Neural cell (in vitro differentiated cells): ENCODE results near the gene ZC3H7A. TPM values are rescaled to one million over a fixed set of nuclear protein-coding genes. Genes with fewer than 3 reads are reported as not detected.

Source experiments
- H2AFZ ChIP-seq: fragments of 200-600, 300-800 bp; sonication (generic), shearing (Covaris generic); 2 replicates; pipeline ENCODE4 v1.6.0; 2014; ENCODE audit warnings: low read depth, mild to moderate bottlenecking, antibody characterized with exemption, low read length, moderate library complexity
- H3F3A ChIP-seq: fragments of 200-600 bp; shearing (Covaris generic); 2 replicates; pipeline ENCODE4 v1.6.1; 2016; ENCODE audit warnings: mild to moderate bottlenecking, moderate library complexity, mixed read lengths, antibody characterized with exemption, low read length; ENCODE audit not compliant: insufficient read depth, poor library complexity, severe bottlenecking
- H3K27ac ChIP-seq: fragments of 200-600, 300-800 bp; sonication (generic), shearing (Covaris generic); 2 replicates; pipeline ENCODE4 v1.5.1; 2014; ENCODE audit warnings: mild to moderate bottlenecking, low read length, moderate library complexity
- H3K27me3 ChIP-seq: fragments of 300-800, 200-600 bp; sonication (generic), shearing (Covaris generic); 2 replicates; pipeline ENCODE4 v1.6.0; 2014; ENCODE audit warnings: mild to moderate bottlenecking, low read depth, low read length, moderate library complexity; ENCODE audit not compliant: insufficient read depth
- H3K36me3 ChIP-seq: fragments of 300-800, 200-600 bp; sonication (generic), shearing (Covaris generic); 2 replicates; pipeline ENCODE4 v1.5.1; 2014; ENCODE audit warnings: mild to moderate bottlenecking, antibody characterized with exemption, low read length, moderate library complexity; ENCODE audit not compliant: insufficient read depth
- H3K4me2 ChIP-seq: fragments of 300-800, 200-600 bp; sonication (generic), shearing (Covaris generic); 2 replicates; pipeline ENCODE4 v1.6.0; 2014; ENCODE audit warnings: mild to moderate bottlenecking, low read length
- H3K4me3 ChIP-seq: fragments of 300-800, 200-600 bp; sonication (generic), shearing (Covaris generic); 2 replicates; pipeline ENCODE4 v1.5.1; 2014; ENCODE audit warnings: mild to moderate bottlenecking, low read length, moderate library complexity
- H3K79me2 ChIP-seq: fragments of 200-600 bp; shearing (Covaris generic); replicated peaks from 2 replicates; pipeline ENCODE4 v1.6.0; 2014; ENCODE audit warnings: mild to moderate bottlenecking, low read length, moderate library complexity; ENCODE audit not compliant: insufficient read depth
- H3K9ac ChIP-seq: fragments of 300-800, 200-600 bp; sonication (generic), shearing (Covaris generic); 2 replicates; pipeline ENCODE4 v1.6.1; 2016; ENCODE audit warnings: mild to moderate bottlenecking, low read length, mixed read lengths
- H3K9me2 ChIP-seq: fragments of 200-600 bp; shearing (Covaris generic); 2 replicates; pipeline ENCODE4 v1.6.1; 2016; ENCODE audit warnings: mild to moderate bottlenecking, low read length, mixed read lengths; ENCODE audit not compliant: insufficient read depth
- H3K9me3 ChIP-seq: fragments of 200-600, 300-800 bp; sonication (generic), shearing (Covaris generic); 2 replicates; pipeline ENCODE4 v1.6.1; 2016; ENCODE audit warnings: mild to moderate bottlenecking, mixed run types, low read length, moderate library complexity, mixed read lengths
- H4K20me1 ChIP-seq: fragments of 200-600 bp; shearing (Covaris generic); 2 replicates; pipeline ENCODE4 v1.6.1; 2016; ENCODE audit warnings: mild to moderate bottlenecking, mixed run types; ENCODE audit not compliant: insufficient read depth
- EP300 ChIP-seq: fragments of 450-650 bp; conservative IDR thresholded peaks from 2 replicates; pipeline ENCODE4 v1.6.1; 2014; ENCODE audit warnings: antibody characterized with exemption, mild to moderate bottlenecking, moderate library complexity; ENCODE audit not compliant: poor library complexity, severe bottlenecking
- EZH2 ChIP-seq: fragments of 200-600, 300-800 bp; shearing (Covaris generic), sonication (generic); IDR thresholded peaks from 2 replicates; pipeline ENCODE4 v1.6.1; 2014; ENCODE audit warnings: antibody characterized with exemption, low read length, borderline replicate concordance, mild to moderate bottlenecking; ENCODE audit not compliant: insufficient read depth, poor library complexity, severe bottlenecking
- MXI1 ChIP-seq: fragments of 450-650 bp; conservative IDR thresholded peaks from 2 replicates; pipeline ENCODE4 v1.6.1; 2014; ENCODE audit warnings: antibody characterized with exemption, mild to moderate bottlenecking; ENCODE audit not compliant: poor library complexity, severe bottlenecking
- POLR2AphosphoS5 ChIP-seq: IDR thresholded peaks from 2 replicates; pipeline ENCODE4 v1.6.1; 2012
- RAD21 ChIP-seq: fragments of 450-650 bp; conservative IDR thresholded peaks from 2 replicates; pipeline ENCODE4 v1.6.1; 2014; ENCODE audit warnings: antibody characterized with exemption, mild to moderate bottlenecking, moderate library complexity
- SMC3 ChIP-seq: fragments of 450-650 bp; conservative IDR thresholded peaks from 2 replicates; pipeline ENCODE4 v1.6.1; 2014; ENCODE audit warnings: antibody characterized with exemption, mild to moderate bottlenecking, moderate library complexity; ENCODE audit not compliant: poor library complexity
- TAF1 ChIP-seq: IDR thresholded peaks from 2 replicates; pipeline ENCODE4 v1.6.1; 2012; ENCODE audit warnings: low read depth
- polyA plus RNA-seq: library from polyadenylated mRNA; depleted of rRNA; stranded (reverse); fragments of >200 nt; gene quantifications from 2 replicates; pipeline ENCODE4 v1.2.3, GENCODE V29; 2014
- TF ChIP-seq, protein P1 (sequence below): IDR thresholded peaks from 2 replicates; pipeline ENCODE4 v1.6.1; 2012; ENCODE audit warnings: borderline replicate concordance
- TF ChIP-seq, protein P2 (sequence below): fragments of 450-650 bp; IDR thresholded peaks from 2 replicates; pipeline ENCODE4 v1.5.1; 2014; ENCODE audit warnings: antibody characterized with exemption, mild to moderate bottlenecking, moderate library complexity; ENCODE audit not compliant: poor library complexity, severe bottlenecking

ZC3H7A gene
- polyA plus RNA-seq, 1 donor from 2014 or later, result 67.7 TPM

DNA sequence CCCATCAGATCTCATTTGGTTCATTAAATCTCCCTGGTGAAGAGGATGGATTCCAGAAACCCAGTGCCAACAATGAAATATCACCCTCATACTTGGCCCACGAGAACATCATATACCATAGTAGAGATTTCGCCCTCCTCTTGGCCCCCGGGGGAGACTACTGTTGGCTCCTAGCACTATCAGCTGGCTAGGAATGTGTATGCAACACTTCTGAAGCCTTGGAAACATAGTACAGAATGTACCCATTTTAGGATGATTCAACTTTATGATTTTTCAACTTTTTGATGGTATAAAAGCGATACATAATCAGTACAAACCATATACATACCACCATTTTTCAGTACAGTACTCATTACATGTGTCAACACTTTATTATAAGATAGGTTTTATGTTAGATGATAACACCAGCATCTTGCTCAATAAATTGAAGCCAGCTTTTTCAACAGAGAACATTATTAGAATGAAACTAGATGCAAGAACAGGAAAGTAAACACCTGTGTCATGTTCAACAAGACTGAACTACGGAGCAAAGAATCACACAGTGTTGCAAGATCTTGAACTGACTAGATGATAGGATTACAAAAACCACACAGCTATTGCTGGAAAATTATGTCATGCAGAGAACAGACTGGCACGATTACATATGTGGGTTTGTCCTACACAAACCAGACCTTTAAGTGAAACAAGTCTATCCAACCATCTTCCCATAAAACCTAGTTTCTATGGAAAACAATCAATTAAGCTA is 37.1 kb upstream of the ZC3H7A start:
- Histone ChIP-seq H3K27me3 (no peaks in the 10 kb centered on the region), H3F3A (no peaks in the 10 kb centered on the region), H3K9ac (no peak overlapping the region), H3K9me2 (no peaks in the 10 kb centered on the region), H3K79me2 (no peaks in the 10 kb centered on the region), H3K36me3 (no peaks in the 10 kb centered on the region), H3K4me2 (no peak overlapping the region), H3K27ac (no peak overlapping the region), H2AFZ (no peak overlapping the region), H4K20me1 (no peaks in the 10 kb centered on the region), H3K9me3 (no peaks in the 10 kb centered on the region), H3K4me3 (no peak overlapping the region)
- no peak for TF ChIP-seq EP300
- TF ChIP-seq, protein P1, sequence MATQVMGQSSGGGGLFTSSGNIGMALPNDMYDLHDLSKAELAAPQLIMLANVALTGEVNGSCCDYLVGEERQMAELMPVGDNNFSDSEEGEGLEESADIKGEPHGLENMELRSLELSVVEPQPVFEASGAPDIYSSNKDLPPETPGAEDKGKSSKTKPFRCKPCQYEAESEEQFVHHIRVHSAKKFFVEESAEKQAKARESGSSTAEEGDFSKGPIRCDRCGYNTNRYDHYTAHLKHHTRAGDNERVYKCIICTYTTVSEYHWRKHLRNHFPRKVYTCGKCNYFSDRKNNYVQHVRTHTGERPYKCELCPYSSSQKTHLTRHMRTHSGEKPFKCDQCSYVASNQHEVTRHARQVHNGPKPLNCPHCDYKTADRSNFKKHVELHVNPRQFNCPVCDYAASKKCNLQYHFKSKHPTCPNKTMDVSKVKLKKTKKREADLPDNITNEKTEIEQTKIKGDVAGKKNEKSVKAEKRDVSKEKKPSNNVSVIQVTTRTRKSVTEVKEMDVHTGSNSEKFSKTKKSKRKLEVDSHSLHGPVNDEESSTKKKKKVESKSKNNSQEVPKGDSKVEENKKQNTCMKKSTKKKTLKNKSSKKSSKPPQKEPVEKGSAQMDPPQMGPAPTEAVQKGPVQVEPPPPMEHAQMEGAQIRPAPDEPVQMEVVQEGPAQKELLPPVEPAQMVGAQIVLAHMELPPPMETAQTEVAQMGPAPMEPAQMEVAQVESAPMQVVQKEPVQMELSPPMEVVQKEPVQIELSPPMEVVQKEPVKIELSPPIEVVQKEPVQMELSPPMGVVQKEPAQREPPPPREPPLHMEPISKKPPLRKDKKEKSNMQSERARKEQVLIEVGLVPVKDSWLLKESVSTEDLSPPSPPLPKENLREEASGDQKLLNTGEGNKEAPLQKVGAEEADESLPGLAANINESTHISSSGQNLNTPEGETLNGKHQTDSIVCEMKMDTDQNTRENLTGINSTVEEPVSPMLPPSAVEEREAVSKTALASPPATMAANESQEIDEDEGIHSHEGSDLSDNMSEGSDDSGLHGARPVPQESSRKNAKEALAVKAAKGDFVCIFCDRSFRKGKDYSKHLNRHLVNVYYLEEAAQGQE, result no peak
- TF ChIP-seq, protein P2, sequence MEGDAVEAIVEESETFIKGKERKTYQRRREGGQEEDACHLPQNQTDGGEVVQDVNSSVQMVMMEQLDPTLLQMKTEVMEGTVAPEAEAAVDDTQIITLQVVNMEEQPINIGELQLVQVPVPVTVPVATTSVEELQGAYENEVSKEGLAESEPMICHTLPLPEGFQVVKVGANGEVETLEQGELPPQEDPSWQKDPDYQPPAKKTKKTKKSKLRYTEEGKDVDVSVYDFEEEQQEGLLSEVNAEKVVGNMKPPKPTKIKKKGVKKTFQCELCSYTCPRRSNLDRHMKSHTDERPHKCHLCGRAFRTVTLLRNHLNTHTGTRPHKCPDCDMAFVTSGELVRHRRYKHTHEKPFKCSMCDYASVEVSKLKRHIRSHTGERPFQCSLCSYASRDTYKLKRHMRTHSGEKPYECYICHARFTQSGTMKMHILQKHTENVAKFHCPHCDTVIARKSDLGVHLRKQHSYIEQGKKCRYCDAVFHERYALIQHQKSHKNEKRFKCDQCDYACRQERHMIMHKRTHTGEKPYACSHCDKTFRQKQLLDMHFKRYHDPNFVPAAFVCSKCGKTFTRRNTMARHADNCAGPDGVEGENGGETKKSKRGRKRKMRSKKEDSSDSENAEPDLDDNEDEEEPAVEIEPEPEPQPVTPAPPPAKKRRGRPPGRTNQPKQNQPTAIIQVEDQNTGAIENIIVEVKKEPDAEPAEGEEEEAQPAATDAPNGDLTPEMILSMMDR, result no peak
- TF ChIP-seq POLR2AphosphoS5, result no peak
- no peak for TF ChIP-seq MXI1
- no peak for TF ChIP-seq EZH2
- TF ChIP-seq RAD21, result no peak
- no peak for TF ChIP-seq SMC3
- no peak for TF ChIP-seq TAF1

GRCh38 chr16:11828696-11829095 is 31.6 kb upstream of the ZC3H7A start:
- Histone ChIP-seq H3F3A (no peaks in the 10 kb centered on the region), H3K9me2 (no peaks in the 10 kb centered on the region), H2AFZ (no peak overlapping the region), H3K4me2 (no peak overlapping the region), H4K20me1 (no peaks in the 10 kb centered on the region), H3K36me3 (no peaks in the 10 kb centered on the region), H3K4me3 (no peak overlapping the region), H3K9me3 (no peaks in the 10 kb centered on the region), H3K27me3 (no peaks in the 10 kb centered on the region), H3K27ac (no peak overlapping the region), H3K79me2 (no peaks in the 10 kb centered on the region), H3K9ac (no peak overlapping the region)
- TF ChIP-seq RAD21 (no peak), SMC3 (no peak), TAF1 (no peak), POLR2AphosphoS5 (no peak), EZH2 (no peak), EP300 (no peak), MXI1 (no peak)
- TF ChIP-seq, protein P1, result no peak
- TF ChIP-seq, protein P2, result no peak
